ENCODE results near the gene PCDHA7. TPM values are rescaled to one million over a fixed set of nuclear protein-coding genes. Genes with fewer than 3 reads are reported as not detected.
"Not testable (repeated sequence)": the region's sequence is repeated elsewhere in the genome, so short reads cannot be mapped to it uniquely, and the experiment has no call there.

PCDHA7 gene
- total RNA-seq, 1 donor from 2014 or later: 0.35 TPM

- no peak overlapping the region for H3K27ac ChIP-seq
- H3K9me3 ChIP-seq: no peaks in the 10 kb centered on the region
- intact Hi-C loops (cut with DNase I): no loop called here
- peaks cover 10% of the 10 kb centered on the region for H3K27me3 ChIP-seq
- no peaks in the 10 kb centered on the region for H3K36me3 ChIP-seq
- no peak for ATAC-seq
- no peak for TF ChIP-seq CTCF (IDR thresholded peaks at IDR 0.05)
- DNase-seq: no peak
- no peaks in the 10 kb centered on the region for H3K4me1 ChIP-seq
- H3K4me3 ChIP-seq: no peak overlapping the region
Observed at GRCh38 chr5:140802781-140803271, 31.2 kb upstream of the PCDHA7 start.

- no peaks in the 10 kb centered on the region for H3K36me3 ChIP-seq
- H3K27ac ChIP-seq: no peak within 1 kb of the TSS
- peak within 1 kb of the TSS; percentile 46 for H3K4me3 ChIP-seq
- H3K9me3 ChIP-seq: no peaks in the 10 kb centered on the region
- peaks cover 3% of the 10 kb centered on the region for H3K27me3 ChIP-seq
- ATAC-seq (peak; percentile 77), DNase-seq (peak; percentile 65)
- intact Hi-C loops (cut with DNase I): no loop called here
- TF ChIP-seq CTCF (IDR thresholded peaks at IDR 0.05): peak; percentile 45
- no peaks in the 10 kb centered on the region for H3K4me1 ChIP-seq
Observed at GRCh38 chr5:140806834-140807775, 27.0 kb upstream of the PCDHA7 start, which contains the start of gene PCDHA4. TSS of gene PCDHA4 (plus strand) at chr5:140807068.

- ATAC-seq; H3K36me3 ChIP-seq; H3K9me3 ChIP-seq; H3K4me3 ChIP-seq; intact Hi-C loops (cut with DNase I); H3K27me3 ChIP-seq; H3K4me1 ChIP-seq; H3K27ac ChIP-seq: not testable (repeated sequence)
- DNase-seq: peak; percentile 56
Observed at GRCh38 chr5:140808241-140808888, 25.7 kb upstream of the PCDHA7 start.

- Histone ChIP-seq H3K27me3 (no peaks in the 10 kb centered on the region), H3K4me1 (no peaks in the 10 kb centered on the region), H3K36me3 (no peaks in the 10 kb centered on the region), H3K4me3 (no peak overlapping the region), H3K9me3 (no peaks in the 10 kb centered on the region), H3K27ac (no peak overlapping the region)
- intact Hi-C loops (cut with DNase I): no loop called here
- no peak for ATAC-seq
- peak; percentile 53 for DNase-seq
- TF ChIP-seq CTCF (IDR thresholded peaks at IDR 0.05): no peak
Observed at GRCh38 chr5:140808889-140809291, 25.2 kb upstream of the PCDHA7 start.

- peak within 1 kb of the TSS; percentile 17 for H3K4me3 ChIP-seq
- H3K27ac ChIP-seq: no peak within 1 kb of the TSS
- TF ChIP-seq CTCF (IDR thresholded peaks at IDR 0.05): peak; percentile 45
- no peaks in the 10 kb centered on the region for H3K9me3 ChIP-seq
- H3K27me3 ChIP-seq: peaks cover 4% of the 10 kb centered on the region
- DNase-seq (no peak), ATAC-seq (no peak)
- intact Hi-C loops (cut with DNase I): no loop called here
- H3K4me1 ChIP-seq: no peaks in the 10 kb centered on the region
- H3K36me3 ChIP-seq: no peaks in the 10 kb centered on the region
Observed at GRCh38 chr5:140821375-140822280, 12.4 kb upstream of the PCDHA7 start, which contains the start of gene PCDHA5. TSS of gene PCDHA5 (plus strand) at chr5:140821613.

Data from upper lobe of right lung (tissue), 1 donor.